ENCODE results near the gene FAT1.
A peak's percentile ranks its signal among the peaks of the same experiment; 100 is the strongest.

Gene FAT1

DNA sequence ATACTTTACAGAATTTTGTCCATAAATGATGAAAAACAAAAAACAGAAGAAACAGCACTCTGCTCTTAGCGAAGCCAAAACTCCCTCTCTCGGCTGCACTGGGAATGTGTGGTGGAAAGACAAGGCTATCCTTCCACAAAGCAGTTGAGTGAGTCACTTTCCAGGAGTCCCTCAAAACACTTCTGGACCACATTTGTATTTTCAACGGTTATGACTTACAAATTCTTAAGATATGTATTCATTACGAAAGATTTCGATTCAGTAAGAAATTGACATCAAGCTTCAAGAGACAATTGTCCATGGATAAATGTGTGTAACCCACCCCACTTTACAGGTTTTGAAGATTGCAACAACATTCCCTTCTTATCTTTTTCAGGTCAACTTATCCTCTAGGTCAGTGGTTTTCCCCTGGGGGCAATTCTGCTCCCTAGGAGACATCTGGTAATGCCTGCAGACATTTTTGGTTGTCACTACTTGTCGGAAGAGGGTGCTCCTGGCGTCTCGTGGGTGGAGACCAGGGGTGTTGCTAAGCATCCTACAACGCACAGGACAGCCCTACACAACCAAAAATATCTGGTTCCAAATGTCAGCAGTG is 101.6 kb downstream of the FAT1 start:
- no peak for DNase-seq (ENCODE audit: low read depth in 3 of 3)

DNA sequence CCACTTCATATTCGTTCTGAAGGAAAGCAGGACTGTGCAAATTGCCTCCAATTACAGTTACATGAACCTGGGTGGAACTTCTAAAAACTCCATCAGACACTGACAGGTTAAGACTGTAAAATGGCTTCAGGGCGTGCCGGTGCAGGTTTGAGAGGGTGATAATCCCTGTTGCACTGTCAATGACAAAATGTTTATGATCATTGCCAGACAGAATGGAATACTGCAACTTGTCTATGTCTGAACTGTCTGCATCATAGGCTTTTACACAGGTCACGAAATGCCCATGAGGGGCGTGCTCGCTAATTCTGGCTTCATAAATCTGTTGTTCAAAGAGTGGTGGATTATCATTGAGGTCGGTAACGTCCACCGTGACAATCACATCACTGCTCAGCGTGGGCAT is 104.6 kb downstream of the FAT1 start:
- no peak for DNase-seq (ENCODE audit: low read depth in 3 of 3)

DNA sequence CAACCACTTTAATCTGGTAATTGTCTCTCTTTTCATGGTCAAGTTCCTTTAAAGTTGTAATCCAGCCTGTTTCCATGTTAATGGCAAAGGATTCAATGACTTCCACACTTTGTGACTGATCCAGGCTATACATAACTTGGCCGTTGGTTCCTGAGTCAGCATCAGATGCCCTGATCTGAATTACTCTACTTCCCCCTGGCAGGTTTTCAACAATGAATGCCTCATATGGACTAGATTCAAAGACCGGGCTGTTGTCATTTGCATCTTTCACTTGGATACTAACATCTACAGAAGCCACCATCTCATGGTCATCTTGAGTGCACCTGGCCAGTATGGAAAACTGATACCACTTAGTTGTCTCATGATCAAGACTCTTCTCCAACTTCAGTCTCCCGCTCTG is 105.7 kb downstream of the FAT1 start:
- DNase-seq (ENCODE audit: low read depth in 3 of 3), result no peak

DNA sequence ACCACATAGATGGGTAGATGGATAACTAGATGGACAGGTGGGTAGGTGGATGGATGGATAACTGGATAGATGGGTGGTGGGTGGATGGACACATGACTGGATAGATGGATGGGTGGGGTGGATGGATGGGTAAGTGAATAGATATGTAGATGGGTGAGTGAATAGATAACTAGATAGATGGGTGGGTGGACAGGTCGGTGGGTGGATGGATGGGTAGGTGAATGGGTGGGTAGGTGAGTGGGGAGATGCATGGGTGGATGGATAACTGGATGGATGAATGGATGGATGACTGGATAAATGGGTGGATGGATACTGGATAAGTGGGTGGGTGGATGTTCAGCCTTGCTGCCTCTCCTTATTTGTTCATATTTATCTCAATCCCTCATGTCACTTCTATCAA is 116.2 kb downstream of the FAT1 start:
- no peak for DNase-seq (ENCODE audit: low read depth in 3 of 3)

DNA sequence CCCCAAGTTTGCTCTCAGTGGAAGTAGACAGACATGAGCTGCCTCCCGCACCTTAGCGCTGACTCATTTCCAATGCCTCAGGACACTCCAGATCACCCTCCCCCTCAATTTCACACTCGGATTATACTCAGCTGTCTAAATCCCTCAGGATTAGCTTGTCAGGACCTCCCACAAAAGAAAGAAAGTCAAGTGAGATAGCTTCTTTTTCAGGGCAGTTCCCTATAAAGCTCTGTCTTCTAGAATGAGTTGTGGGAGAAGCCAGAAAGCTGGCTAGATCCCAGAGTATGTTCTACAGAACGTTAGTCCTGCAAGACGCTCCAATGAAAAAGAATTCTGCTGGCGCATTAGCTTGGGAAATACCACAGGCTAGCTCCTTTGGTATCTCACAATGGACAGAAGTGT is 117.1 kb downstream of the FAT1 start:
- no peak for DNase-seq (ENCODE audit: low read depth in 3 of 3)

DNA sequence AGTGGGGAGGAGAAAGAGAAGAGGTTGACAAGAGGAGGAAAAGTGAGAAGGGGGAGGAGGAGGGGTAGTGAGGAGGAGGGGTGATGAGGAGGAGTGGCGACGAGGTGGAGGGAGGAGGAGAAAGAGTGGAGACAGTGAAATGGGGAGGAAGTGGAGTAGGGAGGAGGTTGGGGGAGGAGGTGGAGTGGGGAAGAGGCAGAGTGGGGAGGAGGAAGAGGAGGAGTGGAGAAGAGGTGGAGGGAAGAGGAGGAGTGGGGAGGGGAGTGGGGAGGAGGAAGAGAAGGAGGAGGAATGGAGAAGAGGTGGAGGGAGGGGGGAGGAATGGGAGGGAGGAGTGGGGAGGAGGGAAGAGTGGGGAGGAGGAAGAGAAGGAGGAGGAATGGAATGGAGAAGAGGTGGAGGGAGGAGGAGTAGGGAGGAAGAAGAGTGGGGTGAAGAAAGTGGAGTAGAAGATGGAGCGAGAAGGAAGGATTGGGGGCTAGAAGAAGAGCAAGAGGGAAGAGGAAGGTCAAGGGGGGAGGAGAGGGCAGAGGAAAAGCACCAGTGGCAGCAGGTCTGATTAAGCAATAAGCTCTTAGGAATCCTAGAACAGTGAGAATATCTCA is 118.3 kb downstream of the FAT1 start:
- DNase-seq (ENCODE audit: low read depth in 3 of 3), result no peak

DNA sequence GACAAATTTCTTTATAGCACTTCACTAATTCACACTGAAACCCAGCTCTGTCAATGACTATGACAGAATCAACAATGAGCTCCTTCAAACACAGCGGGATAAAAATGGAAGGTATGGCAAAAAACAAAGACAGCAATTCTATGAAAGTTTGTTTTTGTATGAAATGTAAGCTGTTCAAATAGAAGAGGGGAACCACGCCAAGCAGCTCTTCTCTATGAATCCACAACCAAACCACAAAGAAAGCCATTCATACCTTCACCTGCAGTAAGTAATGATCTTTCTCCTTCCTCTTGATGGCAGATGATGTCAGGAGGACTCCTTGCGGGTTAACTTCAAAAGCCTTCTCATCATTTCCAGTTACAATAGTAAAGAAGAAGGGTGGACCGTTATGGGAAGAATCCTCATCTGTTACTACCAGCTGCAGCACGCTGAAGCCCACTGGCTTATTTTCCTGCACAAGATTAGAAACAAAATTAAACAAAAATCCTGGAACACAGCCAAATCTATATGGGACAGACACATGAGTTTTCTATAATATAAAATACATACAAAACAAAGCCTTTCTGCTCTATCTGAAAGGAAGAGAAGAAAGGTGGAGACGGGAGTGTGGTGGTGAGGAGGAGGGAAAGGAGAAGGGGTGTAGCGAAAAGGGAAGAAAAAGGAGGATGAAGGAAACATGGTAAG is 119.4 kb downstream of the FAT1 start:
- no peak for DNase-seq (ENCODE audit: low read depth in 3 of 3)

DNA sequence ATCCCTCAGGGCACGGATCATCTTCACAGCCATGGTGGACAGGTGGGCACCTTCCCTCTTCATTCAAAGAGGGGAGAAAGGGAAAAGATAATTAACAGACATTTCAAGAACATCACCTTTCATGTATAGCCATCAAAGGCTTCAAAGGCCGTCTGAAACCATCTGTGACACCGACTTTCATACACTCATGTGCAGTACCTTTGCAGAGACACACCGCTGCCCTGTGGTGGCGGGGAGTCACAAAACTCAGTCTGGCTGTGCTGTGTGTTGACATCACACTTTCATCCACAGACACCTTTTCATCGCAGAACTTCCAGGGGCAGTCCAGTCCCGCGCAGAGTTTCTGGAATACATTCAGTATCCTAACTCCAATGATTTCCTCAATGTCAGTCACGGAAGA is 120.7 kb downstream of the FAT1 start:
- no peak for DNase-seq (ENCODE audit: low read depth in 3 of 3)

DNA sequence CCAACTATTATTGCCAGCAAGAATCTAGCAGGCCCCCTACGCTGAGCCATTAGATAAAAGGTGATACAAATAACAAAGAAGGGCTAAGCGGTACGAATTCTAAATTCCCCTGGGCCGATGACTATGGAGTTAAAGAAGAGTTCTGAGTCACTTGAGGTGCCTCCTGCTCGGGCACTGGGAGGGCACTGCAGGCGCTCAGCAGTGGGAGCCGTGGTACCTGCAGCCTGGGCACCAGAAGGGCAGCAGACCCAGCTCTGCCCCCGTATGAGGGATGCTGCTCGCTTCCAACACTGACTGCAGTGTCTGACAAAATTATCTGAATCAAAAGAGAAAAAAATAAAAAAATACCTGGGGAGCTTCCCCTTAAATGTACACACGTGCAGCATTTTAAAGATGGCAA is 124.2 kb downstream of the FAT1 start:
- DNase-seq (ENCODE audit: low read depth in 3 of 3), result no peak

DNA sequence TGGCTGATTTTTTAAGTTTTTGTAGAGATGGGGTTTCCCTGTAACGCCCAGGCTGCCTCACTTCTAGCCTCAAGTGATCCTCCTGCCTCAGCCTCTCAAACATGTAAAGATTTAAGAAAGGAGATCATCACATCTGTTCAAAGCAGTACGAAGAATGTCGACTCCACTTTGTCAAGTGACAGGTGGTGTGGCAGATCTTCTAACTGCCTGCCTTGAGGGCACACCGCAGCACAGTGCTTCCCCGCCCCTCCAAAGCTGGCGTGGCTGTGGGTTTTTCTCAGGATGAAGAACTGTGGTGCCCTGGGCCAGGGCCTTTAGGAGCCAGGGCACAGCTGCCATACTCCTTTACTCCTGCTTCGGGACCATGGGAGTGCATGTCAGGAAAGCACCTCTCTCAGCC is 125.0 kb downstream of the FAT1 start:
- DNase-seq (ENCODE audit: low read depth in 3 of 3), result no peak

DNA sequence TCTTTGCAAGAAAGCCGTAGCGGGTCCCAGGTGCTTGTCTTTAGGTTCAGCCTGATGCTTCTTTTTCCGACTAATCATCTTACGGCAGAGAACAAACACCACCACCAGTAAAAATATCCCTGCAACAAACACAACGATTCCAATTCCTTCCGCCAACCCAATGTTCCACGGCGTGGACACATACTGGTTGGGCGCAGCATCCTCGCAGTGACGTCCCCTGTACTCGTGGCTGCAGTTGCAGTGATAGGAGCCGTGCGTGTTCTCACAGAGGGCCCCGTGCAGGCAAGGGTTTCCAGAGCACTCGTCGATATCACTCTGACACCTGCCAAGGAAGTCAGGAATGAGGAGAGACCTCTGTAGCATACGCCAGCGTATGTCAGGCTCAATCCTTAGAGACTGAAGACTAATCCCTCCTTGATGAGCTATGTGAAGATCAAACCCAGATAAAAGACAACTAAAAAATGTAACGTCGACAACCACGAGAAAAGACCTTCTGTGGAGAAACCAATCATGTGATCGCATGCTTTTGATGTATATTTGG is 126.7 kb downstream of the FAT1 start:
- DNase-seq (ENCODE audit: low read depth in 3 of 3), result no peak

DNA sequence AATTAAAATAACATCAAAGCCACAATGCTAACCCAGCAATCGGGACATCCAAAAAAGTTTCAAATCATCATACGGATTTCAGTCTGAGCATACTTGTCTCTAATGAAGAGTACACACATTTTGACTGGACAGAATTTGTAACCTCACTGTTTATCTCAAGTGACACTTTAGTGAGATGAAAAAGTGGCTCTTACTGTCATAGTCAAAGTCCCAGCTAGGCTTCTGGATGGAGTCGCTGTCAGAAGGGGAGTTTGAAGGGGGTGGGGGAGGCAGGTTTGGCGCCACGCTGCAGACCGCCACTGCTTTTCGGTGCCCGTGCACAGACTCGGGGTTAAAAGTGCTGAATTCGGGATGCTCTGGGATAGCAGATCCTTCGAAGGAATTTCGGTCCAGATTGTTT is 127.3 kb downstream of the FAT1 start:
- DNase-seq (ENCODE audit: low read depth in 3 of 3), result no peak

DNA sequence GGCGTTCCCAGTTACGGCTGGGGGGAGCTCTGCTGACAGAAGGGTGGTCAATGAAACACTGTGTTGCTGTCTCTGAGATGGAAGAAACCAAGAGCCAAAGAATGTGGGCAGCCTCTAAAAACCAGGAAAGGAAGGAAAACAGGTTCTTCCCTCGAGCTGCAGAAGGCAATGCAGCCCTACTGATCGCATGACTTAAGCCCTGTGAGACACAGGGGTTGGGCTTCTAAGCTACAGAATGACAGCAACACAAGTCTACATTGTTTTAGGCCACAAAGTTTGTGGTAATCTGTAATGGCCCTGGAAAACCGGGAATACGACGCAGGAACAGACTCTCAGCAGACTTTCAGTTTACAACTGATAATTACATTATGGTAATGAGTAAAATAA is 130.1 kb downstream of the FAT1 start:
- no peak for DNase-seq (ENCODE audit: low read depth in 3 of 3)

DNA sequence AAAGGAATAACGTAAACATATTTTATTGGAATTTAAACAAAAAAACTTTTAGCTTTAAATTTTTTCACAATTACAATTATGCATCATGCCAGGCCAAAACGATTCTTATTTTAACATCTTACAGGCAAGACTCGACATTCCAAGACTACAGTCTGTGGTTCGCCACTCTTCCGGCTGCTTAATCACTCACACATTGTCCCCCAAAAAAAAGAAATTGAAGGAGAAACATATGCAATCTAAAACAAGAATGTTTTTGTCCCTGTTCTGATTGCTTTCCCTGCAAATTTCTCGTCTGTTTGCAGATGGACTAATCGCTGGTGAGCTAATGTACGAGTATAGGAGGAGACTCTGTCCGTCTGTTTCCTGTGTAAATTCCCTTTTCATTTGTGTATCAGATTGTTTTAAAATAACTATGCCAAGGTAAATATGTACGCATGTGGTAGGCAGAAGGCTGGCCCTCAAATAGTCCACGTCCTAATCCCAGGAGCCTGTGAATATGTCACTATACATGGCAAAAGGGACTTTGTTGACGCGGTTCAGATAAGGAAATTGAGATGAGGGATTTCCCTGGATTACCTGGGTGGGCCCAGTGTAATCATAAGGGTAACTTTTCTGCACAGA is 130.6 kb downstream of the FAT1 start:
- no peak for DNase-seq (ENCODE audit: low read depth in 3 of 3)

DNA sequence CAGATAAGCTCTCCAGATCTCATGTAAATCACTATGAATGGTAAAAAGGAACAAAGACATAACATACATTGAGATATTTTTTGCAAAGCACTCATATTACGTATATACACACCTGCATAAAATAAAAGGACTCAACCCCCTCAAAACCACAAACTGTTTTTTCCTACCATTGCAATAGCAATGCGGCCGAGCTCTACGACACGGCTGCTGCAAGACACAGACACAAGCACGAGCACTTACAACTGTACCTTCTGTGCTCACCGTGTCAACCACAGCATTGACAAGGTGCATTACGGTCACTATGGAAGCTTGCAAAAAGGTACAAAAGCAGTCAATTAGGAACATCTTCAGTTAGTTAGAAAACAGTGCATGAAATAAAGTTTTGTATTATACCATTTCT is 131.2 kb downstream of the FAT1 start:
- DNase-seq (ENCODE audit: low read depth in 3 of 3), result no peak

DNA sequence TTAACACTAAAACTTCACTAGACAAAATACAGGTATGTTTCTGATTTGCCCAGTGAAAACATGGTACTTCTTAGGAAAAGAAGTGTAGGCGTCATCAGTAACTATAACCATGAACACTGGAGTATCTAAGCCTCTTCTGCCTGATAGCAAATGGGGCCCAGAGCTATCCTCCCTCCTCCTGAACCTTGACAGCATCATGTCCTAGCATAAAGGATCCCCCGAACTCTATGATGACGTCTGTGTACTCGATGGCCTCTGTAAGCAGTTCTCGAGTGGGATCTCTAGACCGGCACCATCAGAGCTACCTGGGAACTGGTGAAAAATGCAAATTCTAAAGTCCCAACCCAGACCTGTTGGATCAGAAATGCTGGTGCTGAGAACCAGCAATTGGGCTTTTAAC is 132.0 kb downstream of the FAT1 start:
- no peak for DNase-seq (ENCODE audit: low read depth in 3 of 3)

DNA sequence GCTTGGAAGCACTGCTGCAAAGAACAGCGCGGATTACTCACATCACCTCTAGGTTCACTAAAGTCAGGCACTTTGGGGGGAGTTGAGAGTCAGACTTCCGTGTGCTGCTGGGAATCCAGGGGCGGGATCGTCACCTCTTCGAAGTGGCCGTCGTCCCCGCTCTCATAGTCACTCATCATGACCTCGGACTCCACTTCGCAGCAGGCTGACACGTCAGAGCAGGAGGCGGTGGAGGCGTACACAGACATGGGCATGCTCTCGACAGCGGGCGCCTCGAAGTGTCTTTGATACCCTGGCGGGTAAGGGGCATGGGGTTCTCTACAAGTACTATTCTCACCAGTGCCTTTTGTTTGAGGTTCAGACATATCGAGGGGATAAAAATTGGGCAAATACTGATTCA is 135.2 kb downstream of the FAT1 start:
- DNase-seq (ENCODE audit: low read depth in 3 of 3), result no peak

DNA sequence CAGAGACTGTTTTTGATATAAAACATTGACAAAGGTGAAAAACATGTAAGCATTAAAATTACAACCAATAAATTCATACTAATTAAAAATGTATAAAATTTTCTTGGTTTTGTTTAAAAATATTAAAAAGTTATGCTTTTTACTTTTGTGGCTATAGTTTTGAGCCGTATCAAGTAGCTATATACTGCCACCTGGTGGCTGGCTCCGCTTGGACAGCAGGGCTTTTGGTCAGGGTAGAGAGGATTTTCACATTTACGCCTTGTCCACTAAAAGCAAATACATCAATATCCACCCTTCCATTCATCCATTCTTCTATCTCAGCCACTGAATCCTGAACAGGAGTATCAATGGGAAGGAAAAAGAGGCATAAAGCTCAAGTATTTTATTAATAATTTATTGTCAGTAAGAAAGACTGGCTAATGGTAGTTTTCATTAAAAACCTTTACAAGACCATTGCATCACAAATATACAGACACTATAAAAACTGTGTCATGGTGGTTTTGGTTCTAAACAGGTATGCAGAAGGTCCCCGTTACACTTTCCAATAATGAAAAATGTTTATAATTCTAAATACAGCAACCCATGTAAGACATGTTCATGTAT is 136.1 kb downstream of the FAT1 start:
- DNase-seq (ENCODE audit: low read depth in 3 of 3), result peak; percentile 24 to 55 (median 27)

DNA sequence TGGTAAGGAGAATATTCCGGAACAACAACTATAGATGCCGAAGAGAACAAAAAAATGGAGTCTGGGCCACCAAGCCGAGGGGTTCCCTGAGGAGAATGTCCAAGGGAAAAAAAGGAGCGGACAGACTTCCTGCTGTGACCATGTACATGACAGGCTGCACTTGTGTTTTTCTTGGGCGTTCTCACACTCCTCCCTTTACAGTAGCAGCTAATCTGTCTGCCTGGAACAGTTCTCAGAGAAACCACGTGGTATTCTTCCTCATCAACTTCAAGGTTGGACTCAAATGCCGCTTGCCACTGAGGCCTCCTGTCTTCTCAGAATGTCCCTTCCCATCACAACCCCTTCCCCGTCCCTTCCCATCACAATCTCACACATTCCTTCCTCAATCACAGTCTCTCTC is 137.5 kb downstream of the FAT1 start:
- no peak for DNase-seq (ENCODE audit: low read depth in 3 of 3)

DNA sequence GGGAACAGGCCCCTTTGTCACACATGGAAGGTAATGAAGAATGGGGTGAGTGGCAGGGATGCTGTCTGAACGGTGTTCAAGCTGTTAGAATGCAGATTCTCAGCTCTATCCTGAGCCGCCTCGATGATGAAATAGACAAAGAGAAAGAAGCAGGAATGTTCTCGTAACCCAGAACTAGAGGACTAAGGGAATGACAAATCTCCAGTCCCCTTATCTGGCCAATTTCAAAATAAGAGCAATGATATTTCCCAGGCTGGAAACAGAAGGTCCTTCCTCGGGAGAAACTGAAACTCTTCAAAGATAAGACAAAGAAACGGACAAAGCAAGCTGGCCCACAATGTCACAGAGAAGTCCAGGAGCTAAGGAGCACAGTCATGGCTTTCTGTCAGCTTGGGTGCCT is 138.7 kb downstream of the FAT1 start:
- DNase-seq (ENCODE audit: low read depth in 3 of 3), result no peak

DNA sequence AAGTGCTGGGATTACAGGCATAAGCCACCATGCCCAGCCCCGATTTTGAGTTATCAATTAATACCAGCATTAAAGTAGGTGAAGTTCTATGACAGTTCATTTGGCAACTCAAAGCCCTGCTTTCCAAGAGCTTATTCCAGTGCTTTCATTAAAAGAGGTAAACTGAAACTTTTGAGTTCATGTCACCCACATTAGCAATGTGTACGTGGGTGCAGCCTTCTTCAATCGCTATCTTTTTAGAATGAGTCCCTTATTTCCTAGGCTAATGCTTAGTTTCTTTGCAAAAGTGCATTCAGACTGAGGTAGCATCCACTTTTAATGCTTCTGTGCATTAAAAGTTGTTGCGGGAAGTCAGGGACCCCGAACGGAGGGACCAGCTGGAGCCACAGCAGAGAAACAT is 142.2 kb downstream of the FAT1 start:
- no peak for DNase-seq (ENCODE audit: low read depth in 3 of 3)

DNA sequence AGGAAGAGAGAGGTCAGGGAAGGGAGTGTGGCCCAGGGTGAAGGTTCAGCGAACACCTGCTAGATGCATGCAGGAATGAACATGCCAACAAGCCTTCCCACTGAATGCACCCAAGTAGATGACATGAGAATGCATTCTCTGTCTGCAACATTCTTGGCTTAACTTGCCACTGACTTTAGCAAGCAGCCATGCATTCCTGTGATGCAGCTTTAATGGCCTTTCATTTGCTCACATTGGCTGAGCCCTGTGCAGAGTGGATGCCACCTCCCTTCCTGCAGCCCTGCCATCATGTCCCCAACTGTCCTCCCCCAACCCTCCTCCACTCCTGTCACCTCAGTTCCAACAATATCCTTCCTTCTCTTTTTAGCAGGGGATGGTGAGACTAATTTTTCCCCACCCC is 143.0 kb downstream of the FAT1 start:
- no peak for DNase-seq (ENCODE audit: low read depth in 3 of 3)
